Measurements from ENCODE around the gene LIPT2. TPM values are rescaled to one million over a fixed set of nuclear protein-coding genes. Genes with fewer than 3 reads are reported as not detected.
A peak's percentile ranks its signal among the peaks of the same experiment; 100 is the strongest.

The LIPT2 gene
- total RNA-seq, 2 donors from 2014 or later: 3.7 to 4.1 TPM

DNA sequence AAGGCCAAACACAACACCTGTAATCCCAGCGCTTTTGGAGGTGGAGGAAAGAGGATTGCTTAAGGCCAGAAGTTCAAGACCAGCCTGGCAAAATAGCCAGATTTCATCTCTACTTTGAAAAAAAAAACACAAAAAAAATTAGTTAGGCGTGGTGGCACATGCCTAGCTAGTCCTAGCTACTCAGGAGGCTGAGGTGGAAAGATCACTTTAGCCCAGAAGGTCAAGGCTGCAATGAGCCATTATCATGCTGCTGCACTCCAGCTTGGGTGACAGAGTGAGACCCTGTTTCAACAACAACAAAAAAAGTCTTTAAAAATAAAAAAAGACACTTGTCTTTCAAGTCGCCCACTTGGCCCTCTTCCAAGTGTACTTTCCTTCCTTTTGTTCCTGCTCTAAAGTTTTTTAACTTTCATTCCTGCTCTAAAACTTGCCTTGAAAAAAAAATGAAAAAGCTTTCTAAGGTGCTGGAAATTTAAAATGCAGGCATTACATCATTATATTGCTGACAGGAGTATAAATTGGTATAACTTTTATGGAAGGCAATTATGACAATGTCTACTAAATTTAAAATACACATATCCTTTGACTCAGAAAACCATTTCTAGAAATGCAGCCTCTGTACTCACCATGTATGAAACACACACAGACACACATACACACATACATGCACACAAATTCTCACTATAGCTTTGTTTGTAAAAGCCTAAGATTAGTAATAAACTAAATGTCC lies 12.7 kb downstream of the LIPT2 start:
- H3K27me3 Mint-ChIP-seq: no peaks in the 10 kb centered on the region
- no peaks in the 10 kb centered on the region for H3K9me3 Mint-ChIP-seq
- no peak overlapping the region for H3K4me3 Mint-ChIP-seq
- no peak for ATAC-seq (replicated peaks)
- H3K4me1 Mint-ChIP-seq: no peaks in the 10 kb centered on the region
- no peaks in the 10 kb centered on the region for H3K36me3 Mint-ChIP-seq (ENCODE audit: low read depth)
- H3K27ac Mint-ChIP-seq: no peak overlapping the region

DNA sequence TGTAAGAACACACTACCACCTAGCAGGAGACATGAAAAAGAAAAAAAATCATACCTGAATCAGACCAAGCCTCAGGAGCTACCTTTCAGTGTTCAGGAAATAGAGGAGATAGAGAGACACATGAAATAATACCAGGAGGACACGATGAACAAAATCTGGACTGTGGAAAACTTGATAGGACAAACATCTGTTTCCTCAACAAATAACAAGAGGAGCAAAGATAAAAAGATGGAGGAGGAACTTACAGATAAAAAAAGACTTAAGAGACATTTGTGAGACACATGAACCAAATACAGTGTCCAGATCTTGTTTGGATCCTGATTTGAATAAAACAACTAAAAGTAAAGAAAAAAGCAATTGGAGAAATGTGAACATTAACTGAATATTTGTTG lies 13.8 kb downstream of the LIPT2 start:
- H3K36me3 Mint-ChIP-seq (ENCODE audit: low read depth): no peaks in the 10 kb centered on the region

DNA sequence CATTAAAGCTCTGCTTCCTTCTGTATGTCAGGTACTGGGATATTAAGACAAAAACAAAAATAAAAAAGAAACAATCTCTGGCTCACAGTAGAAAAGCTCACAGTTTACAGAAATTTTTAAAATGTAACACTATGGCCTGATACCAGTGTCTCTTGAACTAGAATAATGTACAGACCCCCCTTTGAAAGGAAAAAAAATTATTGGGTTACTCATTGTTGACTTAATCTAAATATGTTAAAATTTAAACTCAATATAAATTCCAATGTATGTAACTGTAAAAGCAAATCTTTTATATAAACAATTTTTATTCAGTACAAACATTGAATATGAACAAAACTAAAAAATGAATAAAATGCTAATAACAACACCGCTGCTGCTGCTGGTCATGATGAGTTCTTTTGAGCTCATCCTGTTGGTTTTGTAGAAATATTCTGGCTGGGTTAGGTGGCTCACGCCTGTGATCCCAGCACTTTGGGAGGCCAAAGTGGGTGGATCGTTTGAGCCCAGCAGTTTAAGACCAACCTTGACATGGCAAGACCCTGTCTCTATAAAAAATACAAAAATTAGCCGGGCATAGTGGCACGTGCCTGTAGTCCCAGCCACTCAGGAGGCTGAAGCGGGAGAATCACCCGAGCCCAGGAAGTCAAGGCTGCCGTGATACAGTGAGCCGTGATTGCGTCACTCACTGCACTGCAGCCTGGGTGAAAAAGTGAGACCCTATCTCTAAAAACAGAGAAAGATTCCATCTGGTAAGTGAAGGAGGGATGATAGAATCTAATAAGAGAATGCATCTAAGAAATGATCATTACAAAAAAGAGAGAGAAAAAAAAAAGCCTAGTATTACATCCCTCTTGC lies 14.4 kb downstream of the LIPT2 start:
- Mint-ChIP-seq H3K36me3 (ENCODE audit: low read depth) (no peaks in the 10 kb centered on the region), H3K4me3 (no peak overlapping the region), H3K9me3 (no peaks in the 10 kb centered on the region), H3K27ac (no peak overlapping the region), H3K27me3 (no peaks in the 10 kb centered on the region), H3K4me1 (no peaks in the 10 kb centered on the region)
- ATAC-seq (replicated peaks): no peak

More for the DNA sequence above, 13.8 kb downstream of the LIPT2 start:
- no peaks in the 10 kb centered on the region for H3K4me1 Mint-ChIP-seq
- no peaks in the 10 kb centered on the region for H3K9me3 Mint-ChIP-seq
- no peak overlapping the region for H3K4me3 Mint-ChIP-seq
- no peak for ATAC-seq (replicated peaks)
- no peak overlapping the region for H3K27ac Mint-ChIP-seq
- no peaks in the 10 kb centered on the region for H3K27me3 Mint-ChIP-seq

DNA sequence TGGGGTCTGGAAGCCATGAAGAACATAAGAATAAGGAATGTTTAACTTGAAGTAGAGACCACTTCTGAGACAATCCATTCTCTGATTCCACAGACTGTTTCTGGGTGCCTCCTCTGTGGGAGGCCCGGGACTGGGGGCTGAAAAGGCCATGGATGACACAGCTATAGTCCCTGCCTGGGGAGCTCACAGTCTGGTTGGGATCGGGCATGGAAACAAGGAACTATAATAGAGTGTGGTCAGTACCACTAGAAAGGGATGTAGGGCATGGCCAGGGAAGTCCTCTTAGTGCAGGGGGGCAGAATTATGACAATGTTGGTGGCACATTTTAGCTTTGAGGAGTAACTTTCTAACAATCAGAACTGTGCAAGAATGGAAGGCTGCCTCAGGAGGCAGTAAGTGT lies 17.0 kb downstream of the LIPT2 start:
- peaks cover 9% of the 10 kb centered on the region for H3K27me3 Mint-ChIP-seq
- ATAC-seq (replicated peaks): no peak
- no peaks in the 10 kb centered on the region for H3K4me1 Mint-ChIP-seq
- H3K27ac Mint-ChIP-seq: no peak overlapping the region
- H3K9me3 Mint-ChIP-seq: no peaks in the 10 kb centered on the region
- H3K4me3 Mint-ChIP-seq: no peak overlapping the region
- H3K36me3 Mint-ChIP-seq (ENCODE audit: low read depth): no peaks in the 10 kb centered on the region

DNA sequence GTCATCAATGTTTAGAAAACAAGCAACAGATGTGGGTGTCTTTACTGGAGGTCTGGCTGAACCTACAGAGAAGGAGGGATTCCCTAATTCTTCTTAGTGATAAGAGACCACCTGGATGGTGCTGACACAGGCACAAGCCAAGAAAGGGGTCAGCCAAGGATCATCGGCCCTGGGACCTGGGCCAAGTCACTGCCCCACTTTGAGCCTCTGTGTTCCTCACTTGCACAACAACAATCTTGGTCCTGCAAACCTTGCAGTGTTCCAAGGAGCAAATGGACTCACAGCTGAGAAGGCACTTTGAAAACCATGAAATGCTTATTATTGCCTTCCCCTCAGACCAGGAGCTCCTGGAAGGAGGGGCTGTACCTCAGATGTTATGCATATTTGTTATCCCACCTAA lies 19.2 kb downstream of the LIPT2 start:
- H3K4me1 Mint-ChIP-seq: no peaks in the 10 kb centered on the region
- no peak overlapping the region for H3K27ac Mint-ChIP-seq
- H3K4me3 Mint-ChIP-seq: no peak overlapping the region
- H3K36me3 Mint-ChIP-seq (ENCODE audit: low read depth): no peaks in the 10 kb centered on the region
- ATAC-seq (replicated peaks): no peak
- peaks cover 9% of the 10 kb centered on the region for H3K27me3 Mint-ChIP-seq
- H3K9me3 Mint-ChIP-seq: no peaks in the 10 kb centered on the region

DNA sequence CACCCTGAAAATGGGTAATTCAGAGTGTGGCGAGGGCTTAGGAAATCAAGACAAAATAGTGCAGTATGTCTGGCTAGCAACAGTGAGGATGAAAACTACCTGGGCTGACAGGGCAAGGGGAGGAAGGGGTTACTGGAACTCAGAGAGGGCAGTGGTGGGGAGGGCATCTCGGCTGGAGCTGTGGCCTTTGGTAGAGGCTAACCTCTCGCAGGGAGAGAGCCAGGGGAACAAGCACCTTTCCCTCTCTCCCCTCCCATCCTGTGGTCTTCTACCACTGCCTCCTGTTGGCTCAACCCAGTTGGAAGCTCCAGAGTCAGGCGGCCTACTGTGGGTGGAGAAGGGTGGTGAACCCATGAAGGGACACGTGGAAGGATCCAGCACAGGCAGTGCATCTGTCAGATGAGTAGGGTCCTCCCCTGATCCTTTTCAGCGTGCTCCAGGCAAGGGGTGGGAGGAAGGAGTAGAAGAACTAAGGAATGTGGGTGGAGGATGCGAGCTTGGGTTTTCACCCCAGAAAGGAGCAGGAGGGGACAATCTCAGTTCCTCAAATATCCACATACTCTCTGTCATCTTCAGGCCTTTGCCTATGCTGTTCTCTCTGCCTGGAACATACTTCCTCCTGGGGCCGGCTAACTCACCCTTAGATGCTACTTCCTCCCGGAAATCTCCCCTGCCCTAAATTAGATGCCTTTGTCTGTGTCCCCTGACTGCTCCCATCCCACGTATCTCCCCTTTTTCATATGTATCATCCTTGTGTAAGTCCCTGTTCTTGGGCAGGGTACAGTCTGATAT lies 19.9 kb downstream of the LIPT2 start:
- no peak for ATAC-seq (replicated peaks)
- no peaks in the 10 kb centered on the region for H3K36me3 Mint-ChIP-seq (ENCODE audit: low read depth)
- no peak overlapping the region for H3K4me3 Mint-ChIP-seq
- no peak overlapping the region for H3K27ac Mint-ChIP-seq
- H3K4me1 Mint-ChIP-seq: no peaks in the 10 kb centered on the region
- H3K27me3 Mint-ChIP-seq: peaks cover 11% of the 10 kb centered on the region
- no peaks in the 10 kb centered on the region for H3K9me3 Mint-ChIP-seq

DNA sequence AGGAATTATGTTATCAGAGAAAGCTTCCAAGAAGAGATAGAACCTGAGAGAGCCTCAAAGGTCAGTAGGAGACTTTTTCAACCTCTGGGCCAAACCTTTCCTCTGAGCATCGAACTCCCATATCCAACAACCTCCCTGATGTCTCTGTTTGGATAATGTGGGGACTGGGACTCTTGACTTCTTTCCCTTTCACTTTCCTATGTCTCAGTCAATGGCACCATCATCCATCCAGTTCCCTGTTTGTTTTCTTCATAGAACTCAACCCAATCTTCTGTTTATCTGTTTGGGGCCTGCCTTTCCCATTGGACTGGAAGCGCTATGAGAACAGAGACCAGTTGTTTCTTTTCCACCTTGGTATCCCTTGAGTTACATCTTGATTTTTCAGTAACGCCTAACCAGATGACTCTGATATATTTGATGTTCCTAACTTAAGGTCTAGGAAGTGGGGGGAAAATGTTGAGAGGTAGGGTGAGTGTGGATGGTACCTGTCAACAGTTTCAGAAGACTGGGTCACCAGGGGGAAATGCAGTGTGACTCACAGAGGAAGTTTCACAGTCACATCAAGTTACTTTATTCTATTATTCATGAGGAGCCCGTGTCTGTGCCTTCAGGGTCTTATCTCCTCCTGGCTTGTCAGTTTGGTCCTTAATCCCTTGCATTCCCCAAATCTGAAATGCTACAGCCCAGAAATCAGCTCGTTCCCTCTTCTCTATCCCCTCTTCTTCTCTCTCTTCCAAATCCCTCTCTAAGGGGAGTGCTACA lies 21.7 kb downstream of the LIPT2 start:
- Mint-ChIP-seq H3K4me3 (no peak overlapping the region), H3K9me3 (no peaks in the 10 kb centered on the region), H3K4me1 (peaks cover 3% of the 10 kb centered on the region), H3K36me3 (ENCODE audit: low read depth) (no peaks in the 10 kb centered on the region), H3K27me3 (peaks cover 22% of the 10 kb centered on the region), H3K27ac (peak overlapping the region; percentile 46)
- ATAC-seq (replicated peaks): peak; percentile 71

DNA sequence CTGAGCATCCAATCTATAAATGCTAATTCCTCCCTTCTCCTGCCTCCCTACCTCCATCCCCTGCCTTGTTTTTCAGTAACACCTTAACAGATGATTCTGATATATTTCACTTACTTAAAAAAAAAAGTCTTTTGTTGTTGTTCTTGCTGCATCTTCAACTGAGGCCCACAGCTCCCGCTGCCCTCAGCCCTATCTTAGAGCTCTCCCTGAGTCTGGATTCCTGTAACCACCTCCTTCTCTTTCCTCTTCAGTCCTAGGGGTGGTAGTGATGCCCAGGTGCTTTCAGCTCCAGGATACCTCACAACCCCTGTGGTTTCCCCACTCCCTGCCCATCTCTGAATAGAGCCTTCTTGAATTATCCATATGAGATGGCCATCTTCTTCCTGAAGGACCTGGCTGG lies 22.5 kb downstream of the LIPT2 start:
- Mint-ChIP-seq H3K4me3 (no peak overlapping the region), H3K9me3 (no peaks in the 10 kb centered on the region), H3K27me3 (peaks cover 30% of the 10 kb centered on the region), H3K27ac (no peak overlapping the region), H3K36me3 (ENCODE audit: low read depth) (no peaks in the 10 kb centered on the region), H3K4me1 (peaks cover 3% of the 10 kb centered on the region)
- ATAC-seq (replicated peaks): no peak

DNA sequence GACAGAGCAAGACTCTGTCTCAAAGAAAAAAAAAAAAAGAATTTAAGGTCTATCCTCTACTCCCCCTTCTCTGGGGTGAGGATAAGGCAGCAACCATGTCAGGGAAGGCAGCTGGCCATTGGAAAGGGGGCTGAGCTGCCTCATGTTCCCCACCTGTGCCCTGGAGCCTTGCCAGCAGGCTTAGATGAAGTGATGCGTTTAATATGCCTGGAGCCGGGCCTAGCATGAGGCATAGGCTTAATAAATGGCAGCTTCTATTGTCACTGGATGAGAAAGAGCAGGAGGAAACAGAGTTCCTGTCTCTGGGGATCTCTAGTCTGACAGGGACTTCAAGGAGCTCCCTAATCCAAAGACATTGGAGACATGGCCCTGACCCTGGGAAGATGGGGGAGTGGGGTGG lies 23.0 kb downstream of the LIPT2 start:
- no peak for ATAC-seq (replicated peaks)
- H3K36me3 Mint-ChIP-seq (ENCODE audit: low read depth): no peaks in the 10 kb centered on the region
- peaks cover 3% of the 10 kb centered on the region for H3K4me1 Mint-ChIP-seq
- no peak overlapping the region for H3K4me3 Mint-ChIP-seq
- no peaks in the 10 kb centered on the region for H3K9me3 Mint-ChIP-seq
- no peak overlapping the region for H3K27ac Mint-ChIP-seq
- H3K27me3 Mint-ChIP-seq: peaks cover 36% of the 10 kb centered on the region

DNA sequence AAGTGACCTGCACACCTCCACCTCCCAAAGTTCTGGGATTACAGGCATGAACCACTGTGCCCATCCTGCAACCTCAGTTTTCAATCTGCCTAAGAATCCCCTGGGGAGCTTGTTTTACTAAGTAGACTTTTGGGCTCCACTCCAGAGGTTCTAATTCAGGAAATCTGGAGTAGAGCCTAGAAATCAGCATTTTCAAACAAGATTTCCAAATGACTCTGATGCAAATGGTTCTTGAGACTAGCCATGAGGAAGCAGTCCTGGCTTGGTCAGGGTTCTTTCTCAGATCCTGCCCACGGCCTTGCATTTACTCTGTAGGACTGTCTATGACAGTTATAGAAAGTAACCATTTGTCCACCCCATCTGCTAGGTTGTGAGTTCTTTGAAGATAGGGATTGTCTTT lies 24.6 kb downstream of the LIPT2 start:
- ATAC-seq (replicated peaks): no peak
- Mint-ChIP-seq H3K36me3 (ENCODE audit: low read depth) (no peaks in the 10 kb centered on the region), H3K4me1 (peaks cover 3% of the 10 kb centered on the region), H3K27ac (no peak overlapping the region), H3K9me3 (no peaks in the 10 kb centered on the region), H3K4me3 (no peak overlapping the region), H3K27me3 (peaks cover 46% of the 10 kb centered on the region)

DNA sequence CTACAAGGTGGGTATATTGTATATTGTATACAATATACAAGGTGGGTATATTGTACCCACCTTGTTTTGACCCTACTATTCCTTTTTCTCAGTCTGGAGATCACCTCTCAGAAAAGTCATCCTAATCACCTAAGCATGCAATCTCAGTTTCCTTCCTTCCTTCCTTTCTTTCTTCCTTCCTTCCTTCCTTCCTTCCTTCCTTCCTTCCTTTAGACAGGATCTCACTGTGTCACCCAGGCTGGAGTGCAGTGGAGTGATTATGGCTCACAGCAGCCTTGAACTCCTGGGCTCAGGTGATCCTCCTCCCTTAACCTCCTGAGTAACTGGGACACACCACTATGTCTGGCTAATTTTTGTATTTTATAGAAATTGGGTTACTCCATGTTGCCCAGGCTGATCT lies 25.0 kb downstream of the LIPT2 start:
- Mint-ChIP-seq H3K4me3 (no peak overlapping the region), H3K9me3 (no peaks in the 10 kb centered on the region), H3K27me3 (peaks cover 47% of the 10 kb centered on the region), H3K27ac (no peak overlapping the region), H3K36me3 (ENCODE audit: low read depth) (no peaks in the 10 kb centered on the region), H3K4me1 (peaks cover 3% of the 10 kb centered on the region)
- ATAC-seq (replicated peaks): no peak

DNA sequence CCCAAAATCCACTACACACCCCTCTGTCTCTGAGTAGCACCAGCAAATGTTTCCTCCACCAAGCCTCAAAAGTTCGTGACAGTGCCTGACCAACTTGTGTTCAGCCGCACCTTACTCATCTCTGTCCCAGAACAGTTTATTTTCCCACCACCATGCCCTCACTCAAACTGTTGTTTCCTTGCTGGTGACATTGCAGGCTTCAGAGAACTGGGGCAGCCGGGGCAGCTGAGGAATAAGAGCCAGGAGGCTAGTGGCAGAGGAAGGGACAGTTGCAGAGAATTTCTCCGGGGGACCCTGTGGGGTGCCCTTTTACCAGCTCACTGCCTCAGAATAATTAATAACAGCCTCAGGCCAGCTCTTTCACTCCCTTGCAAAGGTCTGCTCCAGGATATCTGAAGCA lies 25.5 kb downstream of the LIPT2 start:
- peak; percentile 29 for ATAC-seq (replicated peaks)
- Mint-ChIP-seq H3K27ac (no peak overlapping the region), H3K36me3 (ENCODE audit: low read depth) (no peaks in the 10 kb centered on the region), H3K4me1 (peaks cover 3% of the 10 kb centered on the region), H3K9me3 (no peaks in the 10 kb centered on the region), H3K4me3 (no peak overlapping the region), H3K27me3 (peaks cover 47% of the 10 kb centered on the region)

DNA sequence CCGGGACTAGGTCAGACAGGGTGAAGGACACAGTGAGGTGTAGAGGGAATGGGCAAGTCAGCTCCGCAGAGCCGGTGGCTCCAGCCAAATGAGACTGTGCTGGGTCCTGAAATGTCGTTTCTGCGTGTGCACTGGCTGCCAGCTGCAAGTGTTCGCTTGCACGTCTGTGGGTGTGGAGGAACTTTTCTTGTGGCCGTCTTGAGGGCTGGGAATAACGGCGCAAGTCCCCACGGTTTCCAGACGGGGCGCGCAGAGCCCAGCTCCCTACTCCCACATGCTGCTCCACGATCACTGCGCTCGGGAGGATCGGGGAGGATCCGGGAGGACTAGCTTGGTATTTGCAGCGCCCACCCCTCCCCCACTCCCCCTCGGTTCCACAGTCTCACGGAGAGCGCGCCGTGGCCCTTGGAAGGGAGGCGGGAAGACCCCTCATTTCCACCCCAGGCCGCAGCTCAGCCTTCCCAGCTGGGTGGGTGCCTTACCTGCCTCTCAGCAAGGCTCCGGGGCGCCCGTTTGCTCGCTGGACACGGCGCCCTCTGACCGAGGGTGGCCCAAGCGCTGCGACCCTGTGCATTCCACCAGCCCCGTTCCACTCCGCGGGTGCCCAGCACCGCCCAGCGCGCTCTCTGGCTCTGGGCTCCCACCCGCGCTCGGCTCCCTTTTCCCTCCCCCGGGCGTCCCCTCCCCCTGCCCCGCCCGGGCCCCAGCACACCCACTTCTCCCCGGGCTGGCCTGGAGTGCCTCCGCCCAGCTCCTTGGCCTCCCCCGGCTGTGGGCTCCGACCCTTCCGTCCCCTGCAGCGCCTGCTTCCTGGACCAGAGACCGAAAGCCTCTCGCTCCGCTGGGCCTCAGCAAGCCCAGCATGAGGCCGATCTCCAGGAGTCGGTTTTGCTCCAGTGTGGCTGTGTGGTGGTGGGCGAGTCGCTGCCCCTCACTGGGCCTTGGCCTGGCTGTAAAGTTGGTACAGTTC lies 26.3 kb downstream of the LIPT2 start, which contains the start of gene KCNE3:
KCNE3 (minus strand) TSS at position 634 of the 970 bp plus-strand sequence. CDS start 9,986 bp downstream, outside the sequence.
- Mint-ChIP-seq H3K27ac (no peak within 1 kb of the TSS), H3K36me3 (ENCODE audit: low read depth) (no peaks in the 10 kb centered on the region), H3K4me1 (peaks cover 3% of the 10 kb centered on the region), H3K9me3 (no peaks in the 10 kb centered on the region), H3K4me3 (no peak within 1 kb of the TSS), H3K27me3 (peaks cover 44% of the 10 kb centered on the region)
- ATAC-seq (replicated peaks): no peak
